Measurements from ENCODE around the gene THOC7.

The THOC7 gene

DNA sequence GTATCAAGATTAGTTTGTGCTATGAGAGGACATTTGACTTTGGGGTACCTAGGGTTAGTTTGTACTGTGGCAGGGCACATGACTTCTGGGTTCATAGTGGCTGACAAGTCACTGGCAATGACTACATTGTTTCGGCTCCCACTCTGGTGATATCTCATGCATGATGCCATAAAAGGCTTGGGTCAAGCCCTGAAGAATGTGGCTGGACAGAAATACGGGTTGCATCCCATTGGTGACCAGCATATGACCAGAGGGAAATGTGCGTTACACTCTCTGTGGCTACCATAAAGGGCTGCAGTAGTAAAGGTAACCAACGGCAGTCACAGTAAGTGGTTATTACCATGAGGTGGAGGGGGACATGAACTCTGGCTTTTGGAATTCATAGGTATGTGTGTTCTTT, 18.4 kb downstream of the THOC7 start:
- no peak for DNase-seq (ENCODE audit: low read depth in 2 of 3, low spot score in 1 of 3)

DNA sequence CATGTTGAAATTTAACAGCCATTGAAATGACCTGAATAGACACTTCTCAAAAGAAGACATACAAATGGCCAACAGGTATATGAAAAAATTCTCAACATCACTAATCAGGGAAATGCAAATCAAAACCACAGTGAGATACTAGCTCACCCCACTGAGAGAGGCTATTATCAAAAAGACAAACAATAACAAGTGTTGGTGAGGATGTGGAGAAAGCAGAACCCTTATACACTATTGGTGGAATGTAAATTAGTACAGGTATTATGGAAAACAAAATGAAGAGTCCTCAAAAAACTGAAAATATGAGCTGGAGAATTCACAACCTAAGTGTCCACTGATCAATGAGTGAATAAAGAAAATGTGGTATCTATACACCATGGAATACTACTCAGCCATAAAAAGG, 21.5 kb downstream of the THOC7 start:
- DNase-seq (ENCODE audit: low read depth in 2 of 3, low spot score in 1 of 3): no peak

DNA sequence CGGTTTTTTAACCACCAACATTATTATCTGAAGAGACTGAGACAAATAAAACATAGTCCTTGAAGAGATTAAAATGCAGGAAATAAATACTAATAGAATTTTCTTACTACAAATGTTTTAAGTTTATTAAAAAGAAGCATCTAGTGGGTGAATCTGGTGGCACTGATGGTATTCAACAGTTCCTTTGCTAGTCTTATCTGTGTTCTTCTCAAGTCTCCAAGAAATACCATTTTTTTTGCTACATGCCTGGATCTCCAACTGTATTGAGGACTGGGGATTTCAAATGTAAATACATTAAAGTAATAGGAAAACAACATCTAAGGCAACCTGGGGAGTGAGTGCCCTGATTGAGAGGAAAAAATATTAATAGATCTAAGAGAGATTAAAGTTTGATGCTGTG, 21.9 kb downstream of the THOC7 start:
- no peak for DNase-seq (ENCODE audit: low read depth in 2 of 3, low spot score in 1 of 3)

DNA sequence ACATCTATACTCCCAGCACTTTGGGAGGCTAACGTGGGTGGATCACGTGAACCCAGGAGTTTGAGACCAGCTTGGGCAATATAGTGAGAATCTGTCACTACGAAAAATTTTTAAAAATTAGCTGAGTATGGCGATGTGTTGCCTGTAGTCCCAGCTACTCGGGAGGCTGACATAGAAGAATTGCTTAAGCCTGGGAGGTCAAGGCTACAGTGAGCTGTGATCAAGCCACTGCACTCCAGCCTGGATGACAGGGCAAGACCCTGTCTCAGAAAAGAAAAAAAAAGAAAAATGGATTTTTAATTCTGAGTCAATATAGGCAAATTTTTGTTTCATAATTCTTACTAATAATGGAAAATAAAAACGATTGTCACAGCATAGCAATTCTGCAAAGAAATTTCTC, 31.2 kb downstream of the THOC7 start:
- no peak for DNase-seq (ENCODE audit: low read depth in 2 of 3, low spot score in 1 of 3)

DNA sequence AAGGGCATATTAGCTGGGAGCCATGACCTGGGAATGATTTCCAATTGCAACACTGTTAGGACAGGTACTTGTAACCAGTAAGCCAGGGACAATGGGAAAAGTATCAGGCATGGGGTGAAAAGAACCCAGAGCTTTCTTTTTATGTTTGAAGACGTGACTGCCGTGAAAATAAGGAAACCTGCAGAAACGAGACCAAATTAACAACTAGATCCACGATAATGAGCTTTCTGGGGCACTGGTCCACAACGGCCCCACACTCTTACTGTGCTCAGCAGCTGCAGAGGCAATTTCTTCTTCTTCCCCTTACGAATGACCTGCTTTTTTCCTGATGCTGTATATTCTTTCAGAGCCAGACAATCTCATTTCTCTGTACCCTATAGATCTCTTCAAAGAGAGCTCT, 33.1 kb downstream of the THOC7 start:
- no peak for DNase-seq (ENCODE audit: low read depth in 2 of 3, low spot score in 1 of 3)

DNA sequence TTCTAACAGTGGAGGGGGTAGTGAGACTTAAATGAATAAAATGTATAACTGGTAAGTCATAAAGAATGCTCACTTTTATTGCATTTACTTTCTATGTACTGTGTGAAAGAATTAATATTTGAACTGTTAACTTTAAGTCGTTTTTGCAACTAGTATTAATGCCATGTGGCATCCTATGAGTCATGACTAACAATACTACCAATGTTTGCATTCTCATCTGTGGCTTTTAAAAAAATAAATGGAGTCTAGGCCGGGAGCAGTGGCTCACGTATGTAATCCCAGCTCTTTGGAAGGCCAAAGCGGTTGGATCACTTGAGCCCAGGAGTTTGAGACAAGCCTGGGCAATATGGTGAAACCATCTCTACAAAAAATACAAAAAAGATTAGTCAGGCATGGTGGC, 39.3 kb downstream of the THOC7 start:
- no peak for DNase-seq (ENCODE audit: low read depth in 2 of 3, low spot score in 1 of 3)

DNA sequence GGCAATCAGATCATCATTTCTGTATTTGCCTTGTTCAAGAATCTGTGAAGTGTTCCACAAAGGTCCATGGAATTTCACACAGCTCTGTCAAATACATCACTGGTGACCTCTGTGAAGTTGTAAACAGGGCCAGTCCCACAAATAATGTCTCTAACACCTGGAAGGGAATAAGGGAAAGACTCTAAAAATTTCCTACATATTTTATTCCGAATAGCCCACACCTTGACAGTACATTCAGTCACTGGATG, 44.5 kb downstream of the THOC7 start, which contains the start of gene C3orf49:
C3orf49 (plus strand) TSS at position 149 of the 248 bp plus-strand sequence. CDS start 173 bp downstream, outside the sequence.
- no peak for DNase-seq (ENCODE audit: low read depth in 2 of 3, low spot score in 1 of 3)

DNA sequence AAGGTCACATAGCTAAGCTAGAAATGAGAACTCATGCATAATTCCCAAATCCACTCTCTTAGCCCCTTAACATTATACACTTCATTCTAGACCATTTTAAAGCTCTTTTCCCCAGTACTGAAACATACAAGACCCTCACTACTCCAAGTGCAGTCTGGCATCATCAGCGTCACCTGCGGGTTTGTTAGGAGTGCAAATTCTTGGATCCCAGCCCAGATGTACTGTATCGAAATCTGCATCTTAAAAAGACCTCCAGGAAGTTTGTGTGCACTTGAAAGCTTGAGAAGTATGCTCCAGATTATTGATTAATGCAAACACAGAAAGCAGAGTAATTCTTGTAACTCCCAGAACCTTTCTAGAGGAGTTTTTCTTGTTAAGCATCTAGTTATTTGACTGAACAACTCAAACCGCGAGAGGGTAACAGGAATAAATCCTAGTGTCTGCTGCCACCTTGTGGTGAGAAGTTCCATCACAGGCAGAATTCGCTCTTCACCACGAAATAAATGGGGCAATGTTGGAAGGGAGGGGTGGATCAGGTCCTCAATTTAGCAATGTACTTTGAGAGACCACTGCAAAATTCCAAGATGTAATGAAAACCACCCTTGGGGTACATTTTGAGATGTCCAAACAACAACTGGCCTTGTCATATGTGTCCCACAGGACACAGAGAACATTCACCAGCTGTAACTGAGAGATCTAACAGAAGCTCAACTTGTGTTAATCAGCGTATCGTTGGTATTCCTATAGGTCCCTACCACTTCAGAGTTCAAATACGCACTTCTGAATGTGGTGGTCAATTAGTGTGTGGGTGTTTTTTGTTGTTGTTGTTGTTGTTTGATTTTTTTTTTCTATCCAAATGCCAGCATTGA, 45.1 kb downstream of the THOC7 start:
- DNase-seq (ENCODE audit: low read depth in 2 of 3, low spot score in 1 of 3): peak; percentile 20 to 64 (median 39)

DNA sequence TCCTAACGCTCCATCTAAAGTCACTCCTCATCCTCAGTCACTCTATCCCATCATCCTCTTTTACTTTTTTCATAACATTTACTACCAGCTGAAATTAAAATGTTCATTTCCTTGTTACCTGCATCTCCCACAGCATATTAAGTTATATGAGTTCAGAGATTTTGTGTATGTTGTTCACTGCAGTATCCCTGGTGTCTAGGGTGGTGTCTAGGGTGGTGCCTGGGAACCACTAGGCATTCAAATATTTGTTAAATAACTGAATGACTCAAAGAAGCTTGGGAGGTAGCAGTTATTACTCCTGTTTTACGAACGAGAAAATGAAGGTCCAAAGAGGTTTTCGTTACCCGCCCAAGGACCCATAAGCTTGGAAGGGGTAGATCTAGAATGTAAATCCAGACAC, 46.4 kb downstream of the THOC7 start:
- DNase-seq (ENCODE audit: low read depth in 2 of 3, low spot score in 1 of 3): no peak

DNA sequence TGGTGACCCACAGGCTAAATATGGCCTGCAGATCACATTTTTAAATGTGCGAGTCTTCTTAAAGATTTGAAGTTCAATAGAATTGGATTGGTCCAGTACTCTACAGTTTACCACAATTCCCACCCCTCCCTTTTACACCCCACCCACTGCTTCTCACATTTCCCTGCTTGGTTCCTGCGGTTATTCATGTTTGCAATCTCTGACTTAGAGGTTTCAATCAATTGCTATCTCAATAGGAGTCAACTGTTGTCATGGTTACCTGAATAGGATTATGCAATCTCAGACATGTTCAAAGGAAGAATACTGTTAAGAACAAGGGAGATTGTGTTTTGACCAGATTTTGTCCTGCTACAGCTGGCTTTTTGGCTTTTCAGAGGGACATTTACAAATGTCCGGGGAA, 49.4 kb downstream of the THOC7 start:
- no peak for DNase-seq (ENCODE audit: low read depth in 2 of 3, low spot score in 1 of 3)

DNA sequence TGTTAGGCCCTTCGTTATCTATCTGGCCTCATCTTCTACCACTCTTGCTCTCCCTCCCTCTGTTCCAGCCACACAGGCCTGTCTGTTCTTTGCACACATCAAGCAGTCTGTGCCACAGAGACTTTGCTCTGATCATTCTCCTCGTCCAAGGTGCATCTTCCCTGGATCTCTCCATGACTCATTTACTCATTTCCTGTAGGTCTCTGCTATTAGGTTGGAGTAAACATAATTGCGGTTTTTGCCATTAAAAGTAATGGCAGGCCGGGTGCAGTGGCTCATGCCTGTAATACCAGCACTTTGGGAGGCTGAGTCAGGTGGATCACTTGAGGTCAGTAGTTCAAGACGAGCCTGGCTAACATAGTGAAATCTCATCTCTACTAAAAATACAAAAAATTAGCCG, 54.0 kb downstream of the THOC7 start:
- no peak for DNase-seq (ENCODE audit: low read depth in 2 of 3, low spot score in 1 of 3)

DNA sequence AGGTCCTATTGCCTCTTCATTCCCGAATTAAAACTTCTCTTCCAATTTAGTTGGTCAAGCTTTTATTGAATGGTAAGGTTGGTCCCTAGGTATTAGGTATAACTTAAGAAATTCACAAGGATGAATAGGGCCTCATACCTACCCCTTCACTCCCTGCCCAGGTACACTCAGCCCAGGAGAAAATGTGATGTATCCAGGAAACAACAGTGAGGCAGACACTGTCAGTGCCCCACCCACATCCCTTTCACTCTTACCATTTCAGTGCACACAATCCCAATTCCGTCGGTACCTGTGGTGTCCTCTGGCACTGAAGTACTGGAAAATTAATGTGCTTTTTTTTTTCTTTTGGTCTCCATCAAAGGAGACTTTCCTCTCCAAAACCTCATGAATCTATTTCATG, 55.0 kb downstream of the THOC7 start:
- DNase-seq (ENCODE audit: low read depth in 2 of 3, low spot score in 1 of 3): no peak

DNA sequence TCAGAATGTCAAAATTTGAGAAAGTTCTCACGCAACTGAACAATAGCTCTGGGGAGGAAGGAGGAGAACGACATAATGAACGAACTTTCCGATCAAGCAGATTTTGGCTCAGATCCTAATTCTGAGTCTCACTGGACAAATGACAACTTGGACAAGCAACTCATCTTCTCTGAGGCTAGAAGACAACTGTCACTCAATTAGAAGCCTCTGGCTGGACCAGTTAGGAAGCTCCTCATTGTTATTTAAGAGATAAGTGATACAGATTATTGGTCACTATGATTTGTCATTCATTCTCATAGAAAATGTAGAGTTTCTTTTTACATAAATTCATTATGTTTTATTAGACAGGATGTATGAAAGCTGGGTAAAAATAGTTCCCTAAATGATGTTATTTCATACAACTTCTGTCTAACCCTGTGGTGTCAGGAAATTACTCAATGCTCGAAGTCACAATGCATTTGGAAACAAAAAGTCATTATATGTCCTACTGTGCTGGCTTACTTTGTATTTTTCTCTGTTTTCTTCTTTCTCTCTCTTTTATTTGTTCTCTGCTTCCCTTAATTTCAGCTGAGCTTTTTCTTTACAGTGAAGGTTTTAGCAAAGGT, 55.5 kb downstream of the THOC7 start:
- no peak for DNase-seq (ENCODE audit: low read depth in 2 of 3, low spot score in 1 of 3)

DNA sequence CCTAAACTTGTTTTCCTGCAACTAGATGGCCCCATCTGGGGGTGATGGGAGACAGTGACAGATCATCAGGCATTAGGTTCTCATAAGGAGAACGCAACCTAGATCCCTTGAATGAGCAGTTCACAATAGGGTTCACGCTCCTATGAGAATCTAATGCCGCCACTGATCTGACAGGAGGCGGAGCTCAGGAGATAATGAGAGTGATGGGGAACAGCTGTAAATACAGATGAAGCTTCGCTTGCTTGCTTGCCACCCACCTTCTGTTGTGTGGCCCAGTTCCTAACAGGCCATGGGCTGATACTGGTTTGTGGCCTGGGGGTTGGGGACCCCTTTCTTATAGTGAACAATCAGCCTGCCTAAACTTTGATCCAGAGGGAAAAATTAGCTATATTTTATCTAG, 59.7 kb downstream of the THOC7 start:
- DNase-seq (ENCODE audit: low read depth in 2 of 3, low spot score in 1 of 3): no peak

DNA sequence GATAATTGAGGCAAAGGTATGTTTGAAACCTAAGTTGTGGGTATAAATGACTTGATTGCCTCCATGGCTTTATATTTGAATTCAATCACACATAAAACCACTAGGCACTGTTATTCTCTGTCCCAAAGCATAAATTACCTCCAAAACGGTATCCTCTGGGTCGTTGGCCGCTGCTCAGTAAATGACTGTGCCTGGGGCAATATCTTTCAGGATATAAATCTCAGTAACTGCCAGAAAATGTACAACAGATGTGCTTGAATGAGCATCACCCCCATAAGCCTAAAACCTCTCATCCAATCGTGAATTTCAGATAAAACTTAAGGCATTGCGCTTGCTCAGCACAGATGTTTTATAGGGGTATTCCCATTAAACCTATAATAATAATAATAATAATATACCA, 63.5 kb downstream of the THOC7 start:
- DNase-seq (ENCODE audit: low read depth in 2 of 3, low spot score in 1 of 3): no peak

DNA sequence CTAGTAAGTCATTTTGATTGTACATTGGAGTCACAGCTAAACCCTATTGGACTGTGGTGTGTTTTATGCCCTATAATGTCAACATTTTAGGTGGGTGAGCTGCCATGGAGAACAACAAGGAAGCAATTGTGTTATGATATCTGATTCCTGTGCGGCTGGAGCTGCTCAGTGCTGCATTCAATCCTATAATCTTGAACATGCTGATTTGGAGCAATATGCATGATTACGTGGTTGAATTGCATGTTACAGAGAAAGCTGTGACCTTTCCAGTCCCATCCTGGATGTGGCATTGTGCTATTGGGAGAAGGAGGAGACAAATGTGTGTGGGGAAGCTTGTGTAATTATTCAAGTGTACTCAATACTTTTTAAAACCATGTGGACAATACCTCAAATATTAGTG, 64.7 kb downstream of the THOC7 start:
- no peak for DNase-seq (ENCODE audit: low read depth in 2 of 3, low spot score in 1 of 3)

DNA sequence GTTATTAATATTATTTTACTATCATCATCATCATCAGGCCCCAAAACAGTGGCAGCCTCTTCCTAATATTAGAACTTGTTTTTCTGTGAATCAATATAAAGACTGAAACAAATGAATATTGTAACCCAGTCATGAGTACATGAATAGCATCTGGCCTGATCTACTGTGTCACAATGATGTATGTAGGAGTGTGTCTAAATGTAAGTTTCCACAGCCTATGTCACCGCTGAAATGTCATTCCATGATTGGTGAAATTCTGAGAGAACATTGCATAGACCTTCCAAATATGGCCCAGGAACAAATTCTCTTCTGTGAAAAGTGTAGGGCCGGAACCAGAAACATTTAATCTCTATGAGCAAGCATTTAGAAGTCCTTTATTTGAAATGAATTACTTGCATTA, 65.1 kb downstream of the THOC7 start:
- no peak for DNase-seq (ENCODE audit: low read depth in 2 of 3, low spot score in 1 of 3)

DNA sequence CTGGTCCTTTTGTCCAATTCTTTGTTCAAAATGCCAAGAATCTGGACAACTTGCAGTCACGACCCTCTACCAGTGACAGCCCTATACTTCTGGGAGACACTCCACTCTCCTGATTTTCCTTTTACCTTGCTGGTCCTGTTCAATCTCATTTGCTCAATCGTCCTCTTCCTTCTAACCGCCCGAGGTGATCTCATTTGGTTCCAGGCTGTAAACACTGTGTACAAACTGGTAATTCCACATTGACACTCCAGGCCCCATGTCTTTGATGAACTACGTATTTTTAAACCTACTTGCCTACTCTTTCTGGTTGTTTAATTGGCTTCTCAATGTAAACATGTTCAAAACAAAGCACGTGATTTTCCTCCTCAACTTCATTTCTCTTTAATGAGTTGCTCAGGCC, 68.2 kb downstream of the THOC7 start:
- no peak for DNase-seq (ENCODE audit: low read depth in 2 of 3, low spot score in 1 of 3)

DNA sequence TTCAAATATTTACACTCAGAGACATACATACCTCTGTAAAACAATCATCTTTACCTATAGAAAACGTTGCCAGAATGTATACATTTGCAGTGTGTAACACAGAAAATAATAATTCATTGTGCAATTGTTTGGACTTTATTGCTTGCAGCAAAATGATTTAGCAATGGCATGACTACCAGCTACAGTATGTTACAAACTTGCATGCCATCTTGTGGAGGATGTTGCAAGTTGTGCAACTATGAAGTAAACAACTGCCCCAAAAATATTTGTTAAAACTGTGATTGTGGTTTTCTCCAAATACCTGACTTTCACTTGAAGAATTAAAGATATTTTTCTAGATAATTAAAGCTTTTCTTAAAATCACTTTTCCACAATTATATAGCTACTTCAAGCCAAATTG, 71.6 kb downstream of the THOC7 start:
- no peak for DNase-seq (ENCODE audit: low read depth in 2 of 3, low spot score in 1 of 3)
